GM13977 (cell line): ENCODE measurements around the gene OXT.
A peak's percentile ranks its signal among the peaks of the same experiment; 100 is the strongest.
"Not testable (repeated sequence)": the region's sequence is repeated elsewhere in the genome, so short reads cannot be mapped to it uniquely, and the experiment has no call there.

Experiments used
- DNase-seq: peaks from one replicate; pipeline ENCODE4 v3.0.0; 2012; ENCODE audit warnings: low spot score
- in situ Hi-C: fragments of 300-500 bp; cut with MboI; formaldehyde crosslinking; loops from one replicate; pipeline ENCODE4 v1.12.0; 2022; ENCODE audit warnings: low sequenced_read_pairs, low pct_unique_long_range_greater_than_20kb, mixed read lengths, inconsistent platforms; ENCODE audit not compliant: unreplicated experiment
- TF ChIP-seq, protein P1 (sequence below): IDR thresholded peaks from 2 replicates; pipeline ENCODE4 v1.5.1; 2012; ENCODE audit warnings: mild to moderate bottlenecking, control low read depth; ENCODE audit not compliant: insufficient read depth; ENCODE audit errors: extremely low read depth, missing control alignments

Gene OXT

DNA sequence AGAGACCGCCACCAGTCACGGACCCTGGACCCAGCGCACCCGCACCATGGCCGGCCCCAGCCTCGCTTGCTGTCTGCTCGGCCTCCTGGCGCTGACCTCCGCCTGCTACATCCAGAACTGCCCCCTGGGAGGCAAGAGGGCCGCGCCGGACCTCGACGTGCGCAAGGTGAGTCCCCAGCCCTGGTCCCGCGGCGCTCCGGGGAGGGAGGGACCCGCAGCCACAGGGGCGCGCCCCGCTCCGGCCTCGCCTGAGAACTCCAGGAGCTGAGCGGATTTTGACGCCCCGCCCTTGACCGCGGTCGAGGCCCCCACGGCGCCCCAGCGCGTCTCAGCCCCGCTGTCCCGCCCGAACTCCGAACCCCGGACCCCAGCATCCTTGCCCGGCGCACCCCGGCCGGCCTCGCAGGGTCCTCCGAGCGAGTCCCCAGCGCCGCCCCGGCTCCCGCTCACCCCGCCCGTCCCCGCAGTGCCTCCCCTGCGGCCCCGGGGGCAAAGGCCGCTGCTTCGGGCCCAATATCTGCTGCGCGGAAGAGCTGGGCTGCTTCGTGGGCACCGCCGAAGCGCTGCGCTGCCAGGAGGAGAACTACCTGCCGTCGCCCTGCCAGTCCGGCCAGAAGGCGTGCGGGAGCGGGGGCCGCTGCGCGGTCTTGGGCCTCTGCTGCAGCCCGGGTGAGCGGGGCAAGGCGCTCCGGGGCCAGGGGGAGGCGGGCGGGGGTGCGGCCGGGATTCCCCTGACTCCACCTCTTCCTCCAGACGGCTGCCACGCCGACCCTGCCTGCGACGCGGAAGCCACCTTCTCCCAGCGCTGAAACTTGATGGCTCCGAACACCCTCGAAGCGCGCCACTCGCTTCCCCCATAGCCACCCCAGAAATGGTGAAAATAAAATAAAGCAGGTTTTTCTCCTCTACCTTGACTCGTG, at the start of gene OXT:
OXT (plus strand) TSS at position 11 of the 920 bp plus-strand sequence; CDS start at position 47, 36 bp downstream.
- in situ Hi-C loops: no loop called here
- TF ChIP-seq, protein P1, sequence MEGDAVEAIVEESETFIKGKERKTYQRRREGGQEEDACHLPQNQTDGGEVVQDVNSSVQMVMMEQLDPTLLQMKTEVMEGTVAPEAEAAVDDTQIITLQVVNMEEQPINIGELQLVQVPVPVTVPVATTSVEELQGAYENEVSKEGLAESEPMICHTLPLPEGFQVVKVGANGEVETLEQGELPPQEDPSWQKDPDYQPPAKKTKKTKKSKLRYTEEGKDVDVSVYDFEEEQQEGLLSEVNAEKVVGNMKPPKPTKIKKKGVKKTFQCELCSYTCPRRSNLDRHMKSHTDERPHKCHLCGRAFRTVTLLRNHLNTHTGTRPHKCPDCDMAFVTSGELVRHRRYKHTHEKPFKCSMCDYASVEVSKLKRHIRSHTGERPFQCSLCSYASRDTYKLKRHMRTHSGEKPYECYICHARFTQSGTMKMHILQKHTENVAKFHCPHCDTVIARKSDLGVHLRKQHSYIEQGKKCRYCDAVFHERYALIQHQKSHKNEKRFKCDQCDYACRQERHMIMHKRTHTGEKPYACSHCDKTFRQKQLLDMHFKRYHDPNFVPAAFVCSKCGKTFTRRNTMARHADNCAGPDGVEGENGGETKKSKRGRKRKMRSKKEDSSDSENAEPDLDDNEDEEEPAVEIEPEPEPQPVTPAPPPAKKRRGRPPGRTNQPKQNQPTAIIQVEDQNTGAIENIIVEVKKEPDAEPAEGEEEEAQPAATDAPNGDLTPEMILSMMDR: no peak
- DNase-seq: peak; percentile 17

DNA sequence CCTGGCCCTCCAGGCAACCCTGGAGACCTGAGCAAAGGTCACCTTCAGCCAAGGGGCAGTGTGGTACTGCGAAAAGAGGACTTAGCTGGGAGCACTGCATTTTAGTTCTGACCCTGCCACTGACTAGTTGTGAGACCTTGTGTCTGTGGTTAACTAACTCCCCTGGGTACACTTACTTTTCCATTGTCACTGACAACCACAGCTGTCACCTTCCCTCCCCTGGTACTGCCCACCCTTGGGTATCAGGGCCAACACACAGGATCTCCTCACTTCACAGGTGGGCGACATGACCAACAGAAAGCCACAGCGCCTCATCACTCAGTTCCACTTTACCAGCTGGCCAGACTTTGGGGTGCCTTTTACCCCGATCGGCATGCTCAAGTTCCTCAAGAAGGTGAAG, 49.6 kb upstream of the OXT start:
- TF ChIP-seq, protein P1: no peak
- DNase-seq: no peak
- in situ Hi-C loops: no loop called here

DNA sequence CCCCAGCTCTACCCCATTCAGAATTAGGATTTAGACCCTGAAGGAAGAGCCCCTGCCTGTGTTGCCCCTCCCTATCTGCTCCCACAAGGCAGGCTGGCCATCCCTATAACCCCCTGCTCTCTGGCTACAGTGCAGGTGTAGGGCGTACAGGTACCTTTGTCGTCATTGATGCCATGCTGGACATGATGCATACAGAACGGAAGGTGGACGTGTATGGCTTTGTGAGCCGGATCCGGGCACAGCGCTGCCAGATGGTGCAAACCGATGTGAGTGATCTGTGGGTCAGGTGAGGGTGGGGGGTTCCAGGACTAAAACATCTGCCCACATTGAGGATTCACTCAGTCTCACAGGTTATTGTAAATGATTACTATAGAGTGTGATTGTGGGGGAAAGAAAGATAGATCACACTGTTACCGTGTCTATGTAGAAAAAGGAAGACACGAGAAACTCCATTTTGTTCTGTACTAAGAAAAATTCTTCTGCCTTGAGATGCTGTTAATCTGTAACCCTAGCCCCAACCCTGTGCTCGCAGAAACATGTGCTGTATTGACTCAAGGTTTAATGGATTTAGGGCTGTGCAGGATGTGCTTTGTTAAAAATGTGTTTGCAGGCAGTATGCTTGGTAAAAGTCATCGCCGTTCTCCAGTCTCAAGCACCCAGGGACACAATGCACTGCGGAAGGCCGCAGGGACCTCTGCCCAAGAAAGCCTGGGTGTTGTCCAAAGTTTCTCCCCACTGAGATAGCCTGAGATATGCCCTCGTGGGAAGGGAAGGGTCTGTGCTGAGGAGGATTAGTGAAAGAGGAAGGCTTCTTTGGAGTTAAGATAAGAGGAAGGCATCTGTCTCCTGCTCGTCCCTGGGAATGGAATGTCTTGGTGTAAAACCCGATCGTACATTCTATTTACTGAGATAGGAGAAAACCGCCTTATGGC, 48.6 kb upstream of the OXT start:
- in situ Hi-C loops, DNase-seq: not testable (repeated sequence)

DNA sequence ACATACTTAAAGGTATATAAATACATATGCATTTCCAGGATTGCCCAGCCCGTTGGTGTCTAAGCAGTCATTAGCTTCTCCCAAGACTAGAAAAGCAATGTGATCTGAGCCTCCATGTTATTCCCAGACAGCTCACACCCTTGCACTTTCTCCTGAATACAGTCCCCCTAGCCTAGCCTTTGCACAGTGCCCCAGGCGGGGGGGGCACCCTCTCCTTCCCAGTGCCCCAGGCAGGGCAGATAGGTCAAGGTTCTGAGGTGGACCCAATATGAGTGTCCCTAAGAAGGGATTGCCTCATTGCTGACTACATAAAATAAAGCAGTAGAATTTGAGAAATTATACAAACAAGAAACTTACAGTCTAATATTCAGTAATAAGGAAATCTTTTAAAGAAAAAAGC, 43.4 kb upstream of the OXT start:
- in situ Hi-C loops: no loop called here
- DNase-seq: no peak
- TF ChIP-seq, protein P1: no peak

DNA sequence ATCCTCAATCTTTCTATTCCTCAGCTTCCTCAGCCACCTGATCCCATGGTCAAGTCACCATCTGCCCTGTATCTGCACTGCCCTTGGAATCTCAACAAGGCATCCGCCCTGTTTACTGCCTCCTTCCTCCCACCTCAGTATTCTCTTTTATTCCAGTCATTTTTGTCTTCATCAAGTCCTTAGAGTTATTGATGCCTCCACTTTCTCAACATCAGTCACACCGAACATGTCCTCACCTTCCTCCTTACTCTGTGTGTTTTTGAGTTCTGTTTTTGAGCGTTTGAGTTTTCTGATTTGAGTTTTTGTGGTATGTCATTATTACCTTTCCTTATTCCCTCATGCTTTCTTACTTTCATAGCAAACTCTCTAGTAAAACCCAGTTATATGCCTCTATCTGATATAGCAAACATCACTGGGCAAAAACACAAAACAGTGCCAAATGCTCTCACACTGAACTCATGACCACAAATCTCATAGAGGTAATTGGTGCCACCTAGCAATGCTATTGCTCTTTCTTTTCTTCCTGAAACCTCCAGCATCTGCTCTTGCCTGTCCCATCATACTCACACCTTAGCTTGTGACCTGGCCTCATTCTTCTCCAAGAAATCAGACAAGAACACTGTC, 39.8 kb upstream of the OXT start:
- TF ChIP-seq, protein P1: no peak
- in situ Hi-C loops: no loop called here

DNA sequence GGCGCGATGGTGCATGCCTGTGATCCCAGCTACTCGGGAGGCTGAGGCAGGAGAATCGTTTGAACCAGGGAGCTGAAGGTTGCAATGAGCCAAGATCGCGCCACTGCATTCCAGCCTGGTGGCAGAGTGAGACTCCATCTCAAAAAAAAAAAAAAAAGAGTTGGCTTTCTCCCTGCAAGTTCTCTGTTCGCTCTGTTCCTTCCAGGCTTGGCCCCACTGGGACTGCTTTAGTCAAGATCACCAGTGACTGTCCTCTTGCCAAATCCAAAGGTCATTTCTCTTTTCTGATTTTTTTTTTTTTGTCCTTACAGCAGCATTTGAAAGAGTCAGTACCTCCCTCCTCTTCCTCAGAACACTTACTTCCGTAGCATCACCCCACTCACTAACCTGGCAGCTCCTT, 38.8 kb upstream of the OXT start:
- in situ Hi-C loops: no loop called here
- DNase-seq: no peak
- TF ChIP-seq, protein P1: no peak

More for the DNA sequence above, 39.8 kb upstream of the OXT start:
- DNase-seq: no peak
